Mesothelial cell of epicardium (in vitro differentiated cells): ENCODE data around the gene PSPH. TPM values are rescaled to one million over a fixed set of nuclear protein-coding genes. Genes with fewer than 3 reads are reported as not detected.
A peak's percentile ranks its signal among the peaks of the same experiment; 100 is the strongest.
"Not testable (repeated sequence)": the region's sequence is repeated elsewhere in the genome, so short reads cannot be mapped to it uniquely, and the experiment has no call there.

Source experiments
- DNase-seq, 2 experiments: peaks; one replicate each; pipeline ENCODE4 v3.0.0; 2021; ENCODE audit warnings: low spot score in 2 of 2; ENCODE audit not compliant: unreplicated experiment in 2 of 2
- H3K27ac Mint-ChIP-seq: 2 replicates; pipeline ENCODE4 v1.8.0; 2021; ENCODE audit warnings: mixed read lengths
- H3K27me3 Mint-ChIP-seq: 2 replicates; pipeline ENCODE4 v1.8.0; 2021; ENCODE audit warnings: low read depth, mixed read lengths
- H3K36me3 Mint-ChIP-seq: 2 replicates; pipeline ENCODE4 v1.8.0; 2021; ENCODE audit warnings: mixed read lengths
- H3K4me1 Mint-ChIP-seq: 2 replicates; pipeline ENCODE4 v1.8.0; 2021; ENCODE audit warnings: mixed read lengths
- H3K4me3 Mint-ChIP-seq: 2 replicates; pipeline ENCODE4 v1.8.0; 2021; ENCODE audit warnings: mild to moderate bottlenecking, moderate library complexity, mixed read lengths
- H3K9me3 Mint-ChIP-seq: 2 replicates; pipeline ENCODE4 v1.8.0; 2021; ENCODE audit warnings: mixed read lengths
- total RNA-seq: library from RNA; stranded (reverse); gene quantifications from 3 replicates; pipeline ENCODE4 v1.2.1, GENCODE V29; 2021
- TF ChIP-seq, protein P1 (sequence below): fragments of 200-600 bp; sonication (generic); IDR thresholded peaks from one replicate; pipeline ENCODE4 v1.5.0; 2021; ENCODE audit warnings: antibody characterized with exemption; ENCODE audit not compliant: unreplicated experiment

PSPH gene
- total RNA-seq, 1 donor from 2014 or later, result 19.5 TPM

GRCh38 chr7:56048245-56048644, 3.0 kb downstream of the PSPH start:
- DNase-seq, result no peak
- TF ChIP-seq, protein P1, sequence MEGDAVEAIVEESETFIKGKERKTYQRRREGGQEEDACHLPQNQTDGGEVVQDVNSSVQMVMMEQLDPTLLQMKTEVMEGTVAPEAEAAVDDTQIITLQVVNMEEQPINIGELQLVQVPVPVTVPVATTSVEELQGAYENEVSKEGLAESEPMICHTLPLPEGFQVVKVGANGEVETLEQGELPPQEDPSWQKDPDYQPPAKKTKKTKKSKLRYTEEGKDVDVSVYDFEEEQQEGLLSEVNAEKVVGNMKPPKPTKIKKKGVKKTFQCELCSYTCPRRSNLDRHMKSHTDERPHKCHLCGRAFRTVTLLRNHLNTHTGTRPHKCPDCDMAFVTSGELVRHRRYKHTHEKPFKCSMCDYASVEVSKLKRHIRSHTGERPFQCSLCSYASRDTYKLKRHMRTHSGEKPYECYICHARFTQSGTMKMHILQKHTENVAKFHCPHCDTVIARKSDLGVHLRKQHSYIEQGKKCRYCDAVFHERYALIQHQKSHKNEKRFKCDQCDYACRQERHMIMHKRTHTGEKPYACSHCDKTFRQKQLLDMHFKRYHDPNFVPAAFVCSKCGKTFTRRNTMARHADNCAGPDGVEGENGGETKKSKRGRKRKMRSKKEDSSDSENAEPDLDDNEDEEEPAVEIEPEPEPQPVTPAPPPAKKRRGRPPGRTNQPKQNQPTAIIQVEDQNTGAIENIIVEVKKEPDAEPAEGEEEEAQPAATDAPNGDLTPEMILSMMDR, result no peak
- peak overlapping the region; percentile 84 for H3K27ac Mint-ChIP-seq
- no peaks in the 10 kb centered on the region for H3K9me3 Mint-ChIP-seq
- H3K4me3 Mint-ChIP-seq, result no peak overlapping the region
- peaks cover 41% of the 10 kb centered on the region for H3K4me1 Mint-ChIP-seq
- H3K36me3 Mint-ChIP-seq, result no peaks in the 10 kb centered on the region
- H3K27me3 Mint-ChIP-seq, result no peaks in the 10 kb centered on the region

- H3K27ac Mint-ChIP-seq, result peak overlapping the region; percentile 99
- not testable (repeated sequence) for DNase-seq
These were observed 3.7 kb downstream of the PSPH start for GRCh38 chr7:56047446-56048116.

DNA sequence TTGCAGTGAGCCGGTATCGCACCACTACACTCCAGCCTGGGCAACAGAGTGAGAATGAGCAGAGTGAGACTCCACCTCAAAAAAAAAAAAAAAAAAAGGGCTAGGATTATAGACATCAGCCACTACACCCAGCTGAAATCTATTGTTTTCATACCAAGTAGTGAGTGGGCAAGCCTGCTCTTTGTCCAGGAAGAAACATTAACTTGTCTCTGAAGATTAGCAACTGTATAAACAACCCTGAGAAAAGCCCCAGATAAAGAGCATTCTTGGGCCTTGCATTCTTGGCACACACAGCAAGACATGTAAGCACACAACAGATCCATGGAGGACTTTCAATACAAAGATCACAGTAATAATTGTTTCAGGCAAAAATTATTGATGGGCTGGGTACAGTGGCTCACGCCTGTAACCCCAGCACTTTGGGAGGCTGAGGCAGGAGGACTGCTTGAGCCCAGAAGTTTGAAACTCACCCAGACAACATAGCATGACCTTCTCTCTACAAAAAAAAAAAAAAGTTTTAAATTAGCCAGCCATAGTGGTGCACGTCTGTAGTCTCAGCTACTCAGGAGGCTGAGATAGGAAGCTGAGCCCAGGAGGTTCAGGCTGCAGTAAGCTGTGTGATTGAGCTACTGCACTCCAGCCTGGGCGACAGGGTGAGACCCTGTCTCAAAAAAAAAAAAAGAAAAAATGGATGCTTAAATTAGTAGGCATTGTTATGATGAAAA, 4.4 kb downstream of the PSPH start:
- no peaks in the 10 kb centered on the region for H3K27me3 Mint-ChIP-seq
- H3K9me3 Mint-ChIP-seq, result no peaks in the 10 kb centered on the region
- H3K36me3 Mint-ChIP-seq, result peaks cover 6% of the 10 kb centered on the region
- TF ChIP-seq, protein P1, result no peak
- peaks cover 32% of the 10 kb centered on the region for H3K4me1 Mint-ChIP-seq
- peak overlapping the region; percentile 20 for H3K4me3 Mint-ChIP-seq
- DNase-seq, result no peak
- peak overlapping the region; percentile 99 for H3K27ac Mint-ChIP-seq

More at GRCh38 chr7:56047446-56048116, 3.7 kb downstream of the PSPH start:
- not testable (repeated sequence) for H3K4me3 Mint-ChIP-seq, H3K36me3 Mint-ChIP-seq, H3K27me3 Mint-ChIP-seq, H3K9me3 Mint-ChIP-seq
- H3K4me1 Mint-ChIP-seq, result peaks cover 35% of the 10 kb centered on the region

DNA sequence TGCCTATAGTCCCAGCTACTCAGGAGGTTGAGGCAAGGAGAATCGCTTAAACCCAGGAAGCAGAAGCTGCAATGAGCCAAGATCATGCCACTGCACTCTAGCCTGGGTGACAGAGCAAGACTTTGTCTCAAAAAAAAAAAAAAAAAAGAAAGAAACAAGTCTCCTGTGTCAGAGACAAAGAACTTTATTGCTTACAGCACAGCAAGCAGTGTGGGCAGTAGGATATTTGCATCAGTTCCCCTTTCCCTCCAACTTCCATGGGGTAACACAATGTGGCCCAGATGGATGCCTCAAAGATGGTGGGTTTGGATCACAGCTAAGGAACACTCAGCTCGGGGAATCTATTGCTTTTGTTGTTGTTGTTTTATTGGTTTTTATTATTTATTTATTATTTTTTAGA, 5.5 kb downstream of the PSPH start:
- not testable (repeated sequence) for H3K9me3 Mint-ChIP-seq, DNase-seq, H3K4me3 Mint-ChIP-seq, H3K27me3 Mint-ChIP-seq, H3K36me3 Mint-ChIP-seq
- Mint-ChIP-seq H3K27ac (peak overlapping the region; percentile 47), H3K4me1 (peaks cover 31% of the 10 kb centered on the region)

DNA sequence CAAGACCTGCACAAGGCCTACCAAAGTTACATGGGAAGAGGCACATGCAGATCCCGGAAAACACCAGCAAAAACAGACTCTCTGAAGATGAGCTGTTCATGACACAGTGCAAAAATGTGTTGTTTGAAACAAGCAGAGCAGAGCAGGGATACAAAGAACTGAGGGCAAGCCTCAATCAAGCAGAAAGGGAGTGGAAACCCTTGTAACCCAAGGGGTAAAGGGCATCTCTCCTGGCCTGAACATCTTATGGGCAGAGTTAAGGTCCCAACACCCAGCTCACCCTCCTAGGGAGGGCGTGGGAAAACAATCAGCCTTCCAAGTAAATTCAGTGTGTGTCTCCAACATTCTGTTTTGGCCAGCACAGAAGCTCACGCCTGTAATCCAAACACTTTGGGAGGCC, 10.5 kb downstream of the PSPH start:
- Mint-ChIP-seq H3K27ac (no peak overlapping the region), H3K36me3 (peaks cover 6% of the 10 kb centered on the region), H3K4me1 (no peaks in the 10 kb centered on the region), H3K4me3 (no peak overlapping the region), H3K9me3 (no peaks in the 10 kb centered on the region), H3K27me3 (no peaks in the 10 kb centered on the region)
- TF ChIP-seq, protein P1, result no peak
- no peak for DNase-seq

DNA sequence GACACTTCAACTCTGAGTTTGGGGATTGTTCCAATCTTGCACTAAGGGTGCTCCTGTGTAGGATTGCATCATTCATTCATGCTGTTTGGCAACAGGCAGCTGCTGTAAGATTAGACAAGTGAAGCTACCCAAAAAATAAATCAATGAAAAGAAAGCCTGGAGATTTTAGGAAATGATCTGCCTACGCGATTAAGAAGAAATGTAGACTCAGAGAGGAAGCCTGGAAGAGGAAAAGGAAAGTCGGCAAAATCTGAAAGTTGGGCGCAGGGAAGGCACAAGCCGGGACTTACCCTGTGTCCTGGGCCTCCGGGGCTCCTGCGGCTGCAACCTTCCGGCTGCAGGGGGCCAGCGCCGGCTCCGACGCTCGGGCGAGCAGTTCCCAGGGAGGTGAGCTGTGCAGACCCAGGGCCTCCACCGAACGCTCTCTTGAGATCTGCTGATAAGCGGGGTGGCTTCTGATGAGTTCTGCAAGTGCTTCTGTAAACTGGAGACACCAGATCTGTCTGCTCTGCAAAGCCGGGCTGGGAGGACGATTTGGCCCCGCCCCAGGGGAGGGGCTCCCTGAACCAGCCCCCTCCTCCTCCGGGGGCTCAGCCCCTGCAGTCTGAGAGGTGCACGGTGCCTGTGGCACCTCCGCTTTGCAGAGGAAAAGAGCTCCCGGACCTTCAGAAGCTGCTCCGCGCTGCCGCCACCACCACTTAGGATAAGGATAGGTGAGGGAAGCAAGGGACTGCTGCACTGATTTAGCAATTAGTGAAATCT, 17.4 kb downstream of the PSPH start:
- Mint-ChIP-seq H3K4me1 (peaks cover 3% of the 10 kb centered on the region), H3K9me3 (no peaks in the 10 kb centered on the region), H3K4me3 (peak overlapping the region; percentile 70), H3K36me3 (peaks cover 13% of the 10 kb centered on the region), H3K27ac (peak overlapping the region; percentile 86), H3K27me3 (no peaks in the 10 kb centered on the region)
- TF ChIP-seq, protein P1, result peak; percentile 6
- DNase-seq, result peak; percentile 61 to 87

- H3K4me3 Mint-ChIP-seq, H3K9me3 Mint-ChIP-seq, H3K27me3 Mint-ChIP-seq, H3K27ac Mint-ChIP-seq, H3K4me1 Mint-ChIP-seq, DNase-seq: not testable (repeated sequence)
- H3K36me3 Mint-ChIP-seq, result peaks cover 13% of the 10 kb centered on the region
These were observed 18.7 kb downstream of the PSPH start for GRCh38 chr7:56032578-56032977.

GRCh38 chr7:56031556-56031955, 19.7 kb downstream of the PSPH start:
- H3K27me3 Mint-ChIP-seq, H3K4me3 Mint-ChIP-seq, H3K9me3 Mint-ChIP-seq, H3K4me1 Mint-ChIP-seq, H3K27ac Mint-ChIP-seq, DNase-seq: not testable (repeated sequence)
- H3K36me3 Mint-ChIP-seq, result peaks cover 15% of the 10 kb centered on the region
